Measurements from ENCODE around the gene SERPINA9.

The SERPINA9 gene

GRCh38 chr14:94509356-94509755 lies 33.4 kb upstream of the SERPINA9 start, which contains the start of gene SERPINA12 (continued):
- no peak for TF ChIP-seq ZNF280C (tag by site-specific recombination; IDR thresholded peaks at IDR 0.05)

DNA sequence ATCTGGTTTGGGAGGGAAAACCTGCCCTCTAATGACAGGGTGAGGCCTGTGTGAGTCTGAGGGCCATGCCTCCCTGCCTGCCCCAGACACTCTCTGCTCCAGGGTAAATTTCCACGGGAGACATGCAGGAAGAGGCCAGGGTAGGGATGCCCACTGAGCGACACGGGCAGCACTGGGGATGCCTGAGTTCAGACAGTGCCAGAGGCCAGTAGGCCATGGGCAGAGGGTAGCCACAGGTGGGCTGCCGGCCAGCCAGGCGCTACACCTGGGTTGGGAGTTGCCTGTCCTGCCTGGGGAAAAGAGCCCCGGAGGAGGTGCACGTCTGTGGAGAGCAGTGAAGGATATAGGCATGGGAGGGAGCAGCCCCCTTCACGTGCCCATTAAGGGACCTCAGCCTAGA lies 29.6 kb upstream of the SERPINA9 start:
- H3K9me3 ChIP-seq (ENCODE audit: control insufficient read depth, insufficient read depth, low read depth, low read length), result no peaks in the 10 kb centered on the region
- POLR2A ChIA-PET, result no interaction called here
- TF ChIP-seq ZNF48 (tag by site-specific recombination; IDR thresholded peaks at IDR 0.05), result no peak
- TF ChIP-seq ZXDB (tag by site-specific recombination; IDR thresholded peaks at IDR 0.05), result no peak
- TF ChIP-seq ZNF24 (tag by site-specific recombination; IDR thresholded peaks at IDR 0.05), result no peak
- TF ChIP-seq, protein P1, sequence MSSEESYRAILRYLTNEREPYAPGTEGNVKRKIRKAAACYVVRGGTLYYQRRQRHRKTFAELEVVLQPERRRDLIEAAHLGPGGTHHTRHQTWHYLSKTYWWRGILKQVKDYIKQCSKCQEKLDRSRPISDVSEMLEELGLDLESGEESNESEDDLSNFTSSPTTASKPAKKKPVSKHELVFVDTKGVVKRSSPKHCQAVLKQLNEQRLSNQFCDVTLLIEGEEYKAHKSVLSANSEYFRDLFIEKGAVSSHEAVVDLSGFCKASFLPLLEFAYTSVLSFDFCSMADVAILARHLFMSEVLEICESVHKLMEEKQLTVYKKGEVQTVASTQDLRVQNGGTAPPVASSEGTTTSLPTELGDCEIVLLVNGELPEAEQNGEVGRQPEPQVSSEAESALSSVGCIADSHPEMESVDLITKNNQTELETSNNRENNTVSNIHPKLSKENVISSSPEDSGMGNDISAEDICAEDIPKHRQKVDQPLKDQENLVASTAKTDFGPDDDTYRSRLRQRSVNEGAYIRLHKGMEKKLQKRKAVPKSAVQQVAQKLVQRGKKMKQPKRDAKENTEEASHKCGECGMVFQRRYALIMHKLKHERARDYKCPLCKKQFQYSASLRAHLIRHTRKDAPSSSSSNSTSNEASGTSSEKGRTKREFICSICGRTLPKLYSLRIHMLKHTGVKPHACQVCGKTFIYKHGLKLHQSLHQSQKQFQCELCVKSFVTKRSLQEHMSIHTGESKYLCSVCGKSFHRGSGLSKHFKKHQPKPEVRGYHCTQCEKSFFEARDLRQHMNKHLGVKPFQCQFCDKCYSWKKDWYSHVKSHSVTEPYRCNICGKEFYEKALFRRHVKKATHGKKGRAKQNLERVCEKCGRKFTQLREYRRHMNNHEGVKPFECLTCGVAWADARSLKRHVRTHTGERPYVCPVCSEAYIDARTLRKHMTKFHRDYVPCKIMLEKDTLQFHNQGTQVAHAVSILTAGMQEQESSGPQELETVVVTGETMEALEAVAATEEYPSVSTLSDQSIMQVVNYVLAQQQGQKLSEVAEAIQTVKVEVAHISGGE (tag by site-specific recombination; conservative IDR thresholded peaks at IDR 0.05; ENCODE audit: low read depth), result no peak
- TF ChIP-seq ZFP37 (tag by site-specific recombination; IDR thresholded peaks at IDR 0.05), result no peak
- TF ChIP-seq ZIC2 (tag by site-specific recombination; IDR thresholded peaks at IDR 0.05), result no peak
- no peak for TF ChIP-seq ZNF155 (tag by site-specific recombination; IDR thresholded peaks at IDR 0.05)
- no peak for TF ChIP-seq ZNF843 (tag by site-specific recombination; IDR thresholded peaks at IDR 0.05)
- no peak for TF ChIP-seq GLIS1 (tag by site-specific recombination; IDR thresholded peaks at IDR 0.05)
- TF ChIP-seq KLF17 (tag by site-specific recombination; IDR thresholded peaks at IDR 0.05), result no peak
- TF ChIP-seq ZNF701 (tag by site-specific recombination; IDR thresholded peaks at IDR 0.05), result no peak
- no peak for TF ChIP-seq ZNF747 (tag by site-specific recombination; IDR thresholded peaks at IDR 0.05)
- no peak overlapping the region for H3K4me3 ChIP-seq (ENCODE audit: low read depth, low read length)
- no peak overlapping the region for H3K27ac ChIP-seq (ENCODE audit: extremely low read depth, low read depth, low read length)
- CTCF ChIA-PET, result no interaction called here
- H3K4me1 ChIP-seq (ENCODE audit: control insufficient read depth, insufficient read depth, low read length), result no peaks in the 10 kb centered on the region
- H3K36me3 ChIP-seq (ENCODE audit: control insufficient read depth in 2 of 2, insufficient read depth in 1 of 2, low read length in 2 of 2), result no peaks in the 10 kb centered on the region

DNA sequence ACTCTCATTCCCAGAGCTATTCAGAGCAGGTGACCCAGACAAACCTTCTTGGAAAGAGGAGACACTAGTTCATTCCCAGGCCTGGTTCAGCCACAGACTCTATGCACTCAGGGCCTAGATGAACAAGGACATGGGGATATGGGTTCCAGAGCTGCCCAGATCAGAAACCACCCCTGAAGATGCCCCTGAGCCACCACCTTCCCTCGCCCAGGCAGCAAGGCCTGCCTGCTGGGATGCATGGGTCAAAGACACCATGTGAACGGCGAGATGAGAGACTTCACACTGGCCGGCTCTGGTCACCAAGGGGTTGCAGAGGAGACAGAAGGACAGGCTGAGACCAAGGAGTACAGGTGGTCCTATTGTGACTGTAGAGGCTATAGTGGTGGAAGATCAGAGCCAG lies 29.2 kb upstream of the SERPINA9 start:
- Histone ChIP-seq H3K9me3 (ENCODE audit: control insufficient read depth, insufficient read depth, low read depth, low read length) (no peaks in the 10 kb centered on the region), H3K4me1 (ENCODE audit: control insufficient read depth, insufficient read depth, low read length) (no peaks in the 10 kb centered on the region), H3K36me3 (ENCODE audit: control insufficient read depth in 2 of 2, insufficient read depth in 1 of 2, low read length in 2 of 2) (no peaks in the 10 kb centered on the region), H3K27ac (ENCODE audit: extremely low read depth, low read depth, low read length) (no peak overlapping the region), H3K4me3 (ENCODE audit: low read depth, low read length) (no peak overlapping the region)
- ChIA-PET POLR2A (no interaction called here), CTCF (no interaction called here)
- TF ChIP-seq ZNF501 (tag by site-specific recombination; IDR thresholded peaks at IDR 0.05), result no peak
- no peak for TF ChIP-seq ZFP41 (tag by site-specific recombination; IDR thresholded peaks at IDR 0.05; ENCODE audit: borderline replicate concordance)
- no peak for TF ChIP-seq PATZ1 (tag by site-specific recombination; IDR thresholded peaks at IDR 0.05)
- TF ChIP-seq ZIC2 (tag by site-specific recombination; IDR thresholded peaks at IDR 0.05), result no peak
- TF ChIP-seq ZNF433 (tag by site-specific recombination; IDR thresholded peaks at IDR 0.05; ENCODE audit: low read depth), result no peak
- TF ChIP-seq SP2 (tag by site-specific recombination; IDR thresholded peaks at IDR 0.05), result no peak
